IMR-90 (cell line): ENCODE results near the gene ZNF618. TPM values are rescaled to one million over a fixed set of nuclear protein-coding genes. Genes with fewer than 3 reads are reported as not detected.

ENCODE experiments used
- ATAC-seq: fragments of 200-7000 bp; cut with Tn5 transposase; 2 replicates; pipeline ENCODE4 v1.9.1; 2020; ENCODE audit warnings: low read depth, mild to moderate bottlenecking, moderate library complexity
- BruUV-seq: library from RNA; stranded (reverse); fragments of 400-500 nt; replicated peaks from 2 replicates; lab custom pipeline; 2021; lab: Mats Ljungman, UMichigan
- CTCF ChIA-PET: fragments of 300-600 bp; formaldehyde crosslinking; extraction: SDS; loops from one replicate; lab custom pipeline; 2021; ENCODE audit warnings: antibody characterized with exemption; lab: Yijun Ruan, JAX
- POLR2A ChIA-PET: fragments of 300-600 bp; sonication (Branson Sonifier 250); formaldehyde crosslinking; loops from one replicate; lab custom pipeline; 2022; ENCODE audit warnings: antibody characterized with exemption; ENCODE audit not compliant: unreplicated experiment; lab: Charles Lee
- DNase-seq: peaks from one replicate; pipeline ENCODE4 v3.0.0; 2013
- H2AFZ ChIP-seq: replicated peaks from 2 replicates; pipeline ENCODE3; 2013; ENCODE audit warnings: low read length, mild to moderate bottlenecking; ENCODE audit not compliant: poor library complexity
- H2AK5ac ChIP-seq: 2 replicates; pipeline ENCODE4 v1.6.1; 2013; ENCODE audit warnings: low read depth, low read length, inconsistent platforms
- H2AK9ac ChIP-seq: replicated peaks from 2 replicates; pipeline ENCODE3; 2013; ENCODE audit warnings: mild to moderate bottlenecking, low read depth, low read length, moderate library complexity; ENCODE audit not compliant: poor library complexity
- H2BK120ac ChIP-seq: 2 replicates; pipeline ENCODE4 v1.6.1; 2013; ENCODE audit warnings: low read depth, low read length, inconsistent platforms
- H2BK15ac ChIP-seq: 3 replicates; pipeline ENCODE4 v1.6.1; 2013; ENCODE audit warnings: low read depth, low read length, inconsistent platforms
- H2BK20ac ChIP-seq: 2 replicates; pipeline ENCODE4 v1.6.1; 2013; ENCODE audit warnings: low read depth, mild to moderate bottlenecking, inconsistent platforms, low read length, moderate library complexity
- H2BK5ac ChIP-seq: 2 replicates; pipeline ENCODE4 v1.6.1; 2013; ENCODE audit warnings: mild to moderate bottlenecking, low read depth, low read length, inconsistent platforms; ENCODE audit not compliant: poor library complexity, severe bottlenecking
- H3K14ac ChIP-seq: replicated peaks from 2 replicates; pipeline ENCODE4 v1.6.1; 2013; ENCODE audit warnings: low read depth, low read length, inconsistent platforms
- H3K18ac ChIP-seq: 2 replicates; pipeline ENCODE4 v1.6.1; 2013; ENCODE audit warnings: low read depth, low read length, control low read depth
- H3K23ac ChIP-seq: 2 replicates; pipeline ENCODE4 v1.6.1; 2013; ENCODE audit warnings: low read depth, low read length, inconsistent platforms
- H3K27ac ChIP-seq: 2 replicates; pipeline ENCODE4 v1.5.1; 2013; ENCODE audit warnings: mild to moderate bottlenecking, control low read depth, low read length; ENCODE audit not compliant: insufficient read depth
- H3K27me3 ChIP-seq: 2 replicates; pipeline ENCODE4 v1.6.1; 2013; ENCODE audit warnings: low read length; ENCODE audit not compliant: control insufficient read depth, insufficient read depth
- H3K36me3 ChIP-seq: 2 replicates; pipeline ENCODE4 v1.6.1; 2013; ENCODE audit warnings: low read length, mixed read lengths; ENCODE audit not compliant: control insufficient read depth, insufficient read depth
- H3K4ac ChIP-seq: 2 replicates; pipeline ENCODE4 v1.6.1; 2013; ENCODE audit warnings: low read depth, low read length, inconsistent platforms
- H3K4me1 ChIP-seq: 2 replicates; pipeline ENCODE4 v1.6.1; 2013; ENCODE audit warnings: low read length, mixed read lengths; ENCODE audit not compliant: control insufficient read depth, insufficient read depth
- H3K4me2 ChIP-seq: 2 replicates; pipeline ENCODE4 v1.6.1; 2013; ENCODE audit warnings: low read depth, mild to moderate bottlenecking, control low read depth, low read length, moderate library complexity
- H3K4me3 ChIP-seq: 2 replicates; pipeline ENCODE4 v1.5.1; 2013; ENCODE audit warnings: low read depth, mild to moderate bottlenecking, control low read depth, low read length, moderate library complexity; ENCODE audit not compliant: insufficient read depth
- H3K56ac ChIP-seq: 2 replicates; pipeline ENCODE4 v1.6.1; 2013; ENCODE audit warnings: low read length, inconsistent platforms; ENCODE audit not compliant: insufficient read depth; ENCODE audit errors: extremely low read depth
- H3K79me1 ChIP-seq, 2 experiments: 2 replicates each; pipeline ENCODE4 v1.6.1; 2013; ENCODE audit warnings: low read length in 2 of 2, inconsistent platforms in 1 of 2, low read depth in 1 of 2
- H3K9ac ChIP-seq: 2 replicates; pipeline ENCODE4 v1.6.1; 2013; ENCODE audit warnings: low read depth, low read length, control low read depth
- H3K9me1 ChIP-seq: 2 replicates; pipeline ENCODE4 v1.6.1; 2013; ENCODE audit warnings: low read length, inconsistent platforms; ENCODE audit not compliant: insufficient read depth
- H3K9me3 ChIP-seq: 2 replicates; pipeline ENCODE4 v1.6.1; 2013; ENCODE audit warnings: low read length; ENCODE audit not compliant: control insufficient read depth, insufficient read depth
- H4K20me1 ChIP-seq: 2 replicates; pipeline ENCODE4 v1.6.1; 2013; ENCODE audit warnings: low read length, inconsistent platforms; ENCODE audit not compliant: insufficient read depth
- H4K5ac ChIP-seq: 2 replicates; pipeline ENCODE4 v1.6.1; 2013; ENCODE audit warnings: mild to moderate bottlenecking, low read depth, low read length, control low read depth
- H4K8ac ChIP-seq, 2 experiments: 2 replicates each; pipeline ENCODE4 v1.6.1; 2013; ENCODE audit warnings: low read depth in 2 of 2, low read length in 2 of 2, control low read depth in 1 of 2, inconsistent platforms in 1 of 2
- H4K91ac ChIP-seq: 2 replicates; pipeline ENCODE4 v1.6.1; 2013; ENCODE audit warnings: low read depth, low read length, inconsistent platforms; ENCODE audit not compliant: insufficient read depth
- BHLHE40 ChIP-seq: fragments of 150-350 bp; IDR thresholded peaks from 2 replicates; pipeline ENCODE4 v1.6.1; 2016; ENCODE audit warnings: mild to moderate bottlenecking, low read depth, low read length
- CEBPB ChIP-seq: IDR thresholded peaks from 2 replicates; pipeline ENCODE4 v1.6.1; 2012; ENCODE audit warnings: low read depth, low read length, improper control_type of control experiment
- CHD1 ChIP-seq: IDR thresholded peaks from 2 replicates; pipeline ENCODE4 v1.6.1; 2012; ENCODE audit warnings: low read depth, low read length, improper control_type of control experiment
- CTCF ChIP-seq: conservative IDR thresholded peaks from 2 replicates; pipeline ENCODE4 v1.5.1; 2012; ENCODE audit warnings: mild to moderate bottlenecking, low read depth, low read length, improper control_type of control experiment
- FOS ChIP-seq: fragments of 150-350 bp; IDR thresholded peaks from 2 replicates; pipeline ENCODE4 v1.6.1; 2016; ENCODE audit warnings: low read depth, low read length
- MAFK ChIP-seq: IDR thresholded peaks from 2 replicates; pipeline ENCODE4 v1.6.1; 2012; ENCODE audit warnings: low read depth, low read length, improper control_type of control experiment
- NFE2L2 ChIP-seq: fragments of 150-350 bp; IDR thresholded peaks from 2 replicates; pipeline ENCODE4 v1.6.1; 2016; ENCODE audit warnings: low read depth, mild to moderate bottlenecking, low read length
- POLR2A ChIP-seq: IDR thresholded peaks from 2 replicates; pipeline ENCODE4 v1.6.1; 2012; ENCODE audit warnings: mild to moderate bottlenecking, low read depth, low read length
- RAD21 ChIP-seq: IDR thresholded peaks from 2 replicates; pipeline ENCODE4 v1.6.1; 2012; ENCODE audit warnings: low read length, improper control_type of control experiment
- RCOR1 ChIP-seq: IDR thresholded peaks from 2 replicates; pipeline ENCODE4 v1.6.1; 2012; ENCODE audit warnings: mild to moderate bottlenecking, low read length, improper control_type of control experiment; ENCODE audit not compliant: insufficient replicate concordance
- RFX5 ChIP-seq: IDR thresholded peaks from 2 replicates; pipeline ENCODE4 v1.8.0; 2012; ENCODE audit warnings: low read depth, mild to moderate bottlenecking, low read length, moderate library complexity
- WGBS, 2 experiments: methylation state at CpG; one replicate each; pipeline versions ENCODE4 v1.1.5 to v1.1.7; 2013; ENCODE audit warnings: missing lambda C conversion rate in 2 of 2; ENCODE audit not compliant: insufficient read length in 1 of 2; ENCODE audit errors: extremely low coverage in 2 of 2; 5-methylcytosine and 5-hydroxymethylcytosine counted together
- dilution Hi-C: fragments of 300-500 bp; cut with HindIII; formaldehyde crosslinking; loops from one replicate; pipeline ENCODE4 v1.14.3; 2018; ENCODE audit warnings: low sequenced_read_pairs; ENCODE audit not compliant: unreplicated experiment
- in situ Hi-C: fragments of 300-500 bp; cut with MboI; formaldehyde crosslinking; loops from 3 replicates; pipeline ENCODE4 v1.14.3; 2019; ENCODE audit warnings: low sequenced_read_pairs, inconsistent platforms, mixed read lengths
- intact Hi-C: fragments of 100-400 bp; cut with micrococcal nuclease; formaldehyde crosslinking; loops from 2 replicates; pipeline ENCODE4 v1.10.0; 2022
- polyA plus RNA-seq, 3 experiments: library from polyadenylated mRNA; depleted of rRNA; stranded (reverse); fragments of >200 nt; gene quantifications; 2 replicates each; pipeline ENCODE4 v1.2.3, GENCODE V29; 2012; ENCODE audit warnings: low replicate concordance in 1 of 3
- total RNA-seq: library from RNA; depleted of rRNA; stranded (reverse); fragments of >200 nt; gene quantifications from 2 replicates; pipeline ENCODE4 v1.2.3, GENCODE V29; 2012
- TF ChIP-seq, protein P1 (sequence below): fragments of 150-350 bp; IDR thresholded peaks from 2 replicates; pipeline ENCODE4 v1.6.1; 2017; ENCODE audit warnings: mild to moderate bottlenecking, antibody characterized with exemption, low read length, low read depth

The ZNF618 gene
- total and polyA plus RNA-seq, 2 of the 4 experiments (the other 2 are of a cell fraction), result 8.2 to 9.4 TPM

- Histone ChIP-seq H2BK20ac (no peak overlapping the region), H4K8ac (no peak overlapping the region), H3K9me1 (peaks cover 20% of the 10 kb centered on the region), H4K5ac (no peak overlapping the region), H3K23ac (no peak overlapping the region), H3K27me3 (no peaks in the 10 kb centered on the region), H3K36me3 (peaks cover 26% of the 10 kb centered on the region; the same call in 1 of the 2 replicates), H3K4me3 (no peak overlapping the region), H3K79me1 (peaks cover 21 to 73% of the 10 kb centered on the region in 2 experiments), H2AFZ (no peak overlapping the region), H2AK9ac (no peak overlapping the region), H3K9ac (no peak overlapping the region), H4K91ac (no peak overlapping the region), H3K27ac (no peak overlapping the region), H3K9me3 (no peaks in the 10 kb centered on the region), H3K4me2 (no peak overlapping the region), H3K56ac (no peak overlapping the region), H3K4me1 (peaks cover 5% of the 10 kb centered on the region; the same call in 1 of the 2 replicates), H2BK5ac (no peak overlapping the region), H2BK15ac (no peak overlapping the region), H4K20me1 (peaks cover 21% of the 10 kb centered on the region; the same call in 1 of the 2 replicates), H3K18ac (no peak overlapping the region), H3K4ac (no peak overlapping the region), H2BK120ac (no peak overlapping the region), H3K14ac (no peak overlapping the region), H2AK5ac (no peak overlapping the region)
- no CpG with 5 or more reads among the region's 3 CpGs for WGBS, 2 experiments
- ChIA-PET POLR2A (no interaction called here), CTCF (interaction anchor here (0.9 kb wide), 1 partner anchor 34 kb away, joined by 4 read pairs; no protein-coding TSS in a partner anchor)
- in situ Hi-C loops, result no loop called here
- no peak for ATAC-seq
- dilution Hi-C loops, result no loop called here
- intact Hi-C loops, result no loop called here
- no TSS peak for BruUV-seq
- no peak for TF ChIP-seq RAD21
- TF ChIP-seq RCOR1, result no peak
- no peak for TF ChIP-seq MAFK
- TF ChIP-seq CHD1, result no peak
- TF ChIP-seq, protein P1, sequence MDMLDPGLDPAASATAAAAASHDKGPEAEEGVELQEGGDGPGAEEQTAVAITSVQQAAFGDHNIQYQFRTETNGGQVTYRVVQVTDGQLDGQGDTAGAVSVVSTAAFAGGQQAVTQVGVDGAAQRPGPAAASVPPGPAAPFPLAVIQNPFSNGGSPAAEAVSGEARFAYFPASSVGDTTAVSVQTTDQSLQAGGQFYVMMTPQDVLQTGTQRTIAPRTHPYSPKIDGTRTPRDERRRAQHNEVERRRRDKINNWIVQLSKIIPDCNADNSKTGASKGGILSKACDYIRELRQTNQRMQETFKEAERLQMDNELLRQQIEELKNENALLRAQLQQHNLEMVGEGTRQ, result no peak
- no peak for TF ChIP-seq CEBPB
- no peak for TF ChIP-seq POLR2A
- no peak for TF ChIP-seq FOS
- no peak for TF ChIP-seq CTCF
- TF ChIP-seq BHLHE40, result no peak
- no peak for TF ChIP-seq NFE2L2
- TF ChIP-seq RFX5, result no peak
- DNase-seq, result no peak
These were observed 115.6 kb downstream of the ZNF618 start for GRCh38 chr9:113991714-113992113.
